ENCODE measurements around the gene TMEM120B. TPM values are rescaled to one million over a fixed set of nuclear protein-coding genes. Genes with fewer than 3 reads are reported as not detected.

TMEM120B gene
- total and polyA plus RNA-seq, 2 of the 13 experiments (the other 11 are each of a cell fraction or from before 2014, with no cell fraction given) = 7.1 to 12.9 TPM

GRCh38 chr12:121802485-121802842 is 89.9 kb downstream of the TMEM120B start (continued):
- TF ChIP-seq, protein P1, sequence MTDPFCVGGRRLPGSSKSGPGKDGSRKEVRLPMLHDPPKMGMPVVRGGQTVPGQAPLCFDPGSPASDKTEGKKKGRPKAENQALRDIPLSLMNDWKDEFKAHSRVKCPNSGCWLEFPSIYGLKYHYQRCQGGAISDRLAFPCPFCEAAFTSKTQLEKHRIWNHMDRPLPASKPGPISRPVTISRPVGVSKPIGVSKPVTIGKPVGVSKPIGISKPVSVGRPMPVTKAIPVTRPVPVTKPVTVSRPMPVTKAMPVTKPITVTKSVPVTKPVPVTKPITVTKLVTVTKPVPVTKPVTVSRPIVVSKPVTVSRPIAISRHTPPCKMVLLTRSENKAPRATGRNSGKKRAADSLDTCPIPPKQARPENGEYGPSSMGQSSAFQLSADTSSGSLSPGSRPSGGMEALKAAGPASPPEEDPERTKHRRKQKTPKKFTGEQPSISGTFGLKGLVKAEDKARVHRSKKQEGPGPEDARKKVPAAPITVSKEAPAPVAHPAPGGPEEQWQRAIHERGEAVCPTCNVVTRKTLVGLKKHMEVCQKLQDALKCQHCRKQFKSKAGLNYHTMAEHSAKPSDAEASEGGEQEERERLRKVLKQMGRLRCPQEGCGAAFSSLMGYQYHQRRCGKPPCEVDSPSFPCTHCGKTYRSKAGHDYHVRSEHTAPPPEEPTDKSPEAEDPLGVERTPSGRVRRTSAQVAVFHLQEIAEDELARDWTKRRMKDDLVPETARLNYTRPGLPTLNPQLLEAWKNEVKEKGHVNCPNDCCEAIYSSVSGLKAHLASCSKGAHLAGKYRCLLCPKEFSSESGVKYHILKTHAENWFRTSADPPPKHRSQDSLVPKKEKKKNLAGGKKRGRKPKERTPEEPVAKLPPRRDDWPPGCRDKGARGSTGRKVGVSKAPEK (CRISPR knock-in tag; IDR thresholded peaks at IDR 0.05; ENCODE audit: borderline replicate concordance) = no peak
- TF ChIP-seq NR2F6 (IDR thresholded peaks at IDR 0.05) = no peak
- TF ChIP-seq NR2F6 (CRISPR knock-in tag; IDR thresholded peaks at IDR 0.05) = no peak
- TF ChIP-seq MEIS1 (CRISPR knock-in tag; IDR thresholded peaks at IDR 0.05; ENCODE audit: borderline replicate concordance) = no peak
- 0 out of 2 replicates have a peak, but pooled peaks have one; percentile 12 for TF ChIP-seq AFF4 (CRISPR knock-in tag; IDR thresholded peaks at IDR 0.05)
- TF ChIP-seq KDM6A (CRISPR knock-in tag; IDR thresholded peaks at IDR 0.05; ENCODE audit: low read depth) = no peak
- TF ChIP-seq ZNF333 (CRISPR knock-in tag; IDR thresholded peaks at IDR 0.05; ENCODE audit: borderline replicate concordance) = no peak
- TF ChIP-seq SIN3B (IDR thresholded peaks at IDR 0.05; ENCODE audit: low read length) = no peak
- no peak for TF ChIP-seq HNF4A (CRISPR knock-in tag; IDR thresholded peaks at IDR 0.05)
- TF ChIP-seq, protein P2, sequence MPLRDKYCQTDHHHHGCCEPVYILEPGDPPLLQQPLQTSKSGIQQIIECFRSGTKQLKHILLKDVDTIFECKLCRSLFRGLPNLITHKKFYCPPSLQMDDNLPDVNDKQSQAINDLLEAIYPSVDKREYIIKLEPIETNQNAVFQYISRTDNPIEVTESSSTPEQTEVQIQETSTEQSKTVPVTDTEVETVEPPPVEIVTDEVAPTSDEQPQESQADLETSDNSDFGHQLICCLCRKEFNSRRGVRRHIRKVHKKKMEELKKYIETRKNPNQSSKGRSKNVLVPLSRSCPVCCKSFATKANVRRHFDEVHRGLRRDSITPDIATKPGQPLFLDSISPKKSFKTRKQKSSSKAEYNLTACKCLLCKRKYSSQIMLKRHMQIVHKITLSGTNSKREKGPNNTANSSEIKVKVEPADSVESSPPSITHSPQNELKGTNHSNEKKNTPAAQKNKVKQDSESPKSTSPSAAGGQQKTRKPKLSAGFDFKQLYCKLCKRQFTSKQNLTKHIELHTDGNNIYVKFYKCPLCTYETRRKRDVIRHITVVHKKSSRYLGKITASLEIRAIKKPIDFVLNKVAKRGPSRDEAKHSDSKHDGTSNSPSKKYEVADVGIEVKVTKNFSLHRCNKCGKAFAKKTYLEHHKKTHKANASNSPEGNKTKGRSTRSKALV (CRISPR knock-in tag; IDR thresholded peaks at IDR 0.05) = 0 out of 2 replicates have a peak, but pooled peaks have one; percentile 48
- TF ChIP-seq FOXJ3 (CRISPR knock-in tag; IDR thresholded peaks at IDR 0.05; ENCODE audit: borderline replicate concordance) = 0 out of 2 replicates have a peak, but pooled peaks have one; percentile 48
- 0 out of 2 replicates have a peak, but pooled peaks have one; percentile 10 for TF ChIP-seq ZNF33B (CRISPR knock-in tag; IDR thresholded peaks at IDR 0.05)
- TF ChIP-seq, protein P3, sequence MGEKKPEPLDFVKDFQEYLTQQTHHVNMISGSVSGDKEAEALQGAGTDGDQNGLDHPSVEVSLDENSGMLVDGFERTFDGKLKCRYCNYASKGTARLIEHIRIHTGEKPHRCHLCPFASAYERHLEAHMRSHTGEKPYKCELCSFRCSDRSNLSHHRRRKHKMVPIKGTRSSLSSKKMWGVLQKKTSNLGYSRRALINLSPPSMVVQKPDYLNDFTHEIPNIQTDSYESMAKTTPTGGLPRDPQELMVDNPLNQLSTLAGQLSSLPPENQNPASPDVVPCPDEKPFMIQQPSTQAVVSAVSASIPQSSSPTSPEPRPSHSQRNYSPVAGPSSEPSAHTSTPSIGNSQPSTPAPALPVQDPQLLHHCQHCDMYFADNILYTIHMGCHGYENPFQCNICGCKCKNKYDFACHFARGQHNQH (CRISPR knock-in tag; IDR thresholded peaks at IDR 0.05) = no peak
- TF ChIP-seq NCOR1 (IDR thresholded peaks at IDR 0.05; ENCODE audit: borderline replicate concordance, low read length) = 0 out of 2 replicates have a peak, but pooled peaks have one; percentile 12
- peak; percentile 63 for TF ChIP-seq RBFOX2 (IDR thresholded peaks at IDR 0.05; ENCODE audit: low read depth, low read length)
- no peak for TF ChIP-seq RXRA (CRISPR knock-in tag; IDR thresholded peaks at IDR 0.05)
- TF ChIP-seq MED13 (CRISPR knock-in tag; IDR thresholded peaks at IDR 0.05) = 0 out of 2 replicates have a peak, but pooled peaks have one; percentile 18
- TF ChIP-seq HOXD1 (CRISPR knock-in tag; IDR thresholded peaks at IDR 0.05) = no peak
- 0 out of 2 replicates have a peak, but pooled peaks have one; percentile 37 for TF ChIP-seq ZFAT (CRISPR knock-in tag; conservative IDR thresholded peaks at IDR 0.05)
- no peak for TF ChIP-seq MAF1 (CRISPR knock-in tag; IDR thresholded peaks at IDR 0.05; ENCODE audit: borderline replicate concordance)
- TF ChIP-seq ZNF232 (CRISPR knock-in tag; IDR thresholded peaks at IDR 0.05; ENCODE audit: borderline replicate concordance) = no peak
- 0 out of 2 replicates have a peak, but pooled peaks have one; percentile 27 for TF ChIP-seq SALL2 (CRISPR knock-in tag; IDR thresholded peaks at IDR 0.05)
- no peak for TF ChIP-seq ZNF713 (CRISPR knock-in tag; IDR thresholded peaks at IDR 0.05)
